ENCODE results near the gene AP1M1.
A peak's percentile ranks its signal among the peaks of the same experiment; 100 is the strongest.

Gene AP1M1

GRCh38 chr19:16197622-16198369 lies at the start of gene AP1M1:
Gene AP1M1, plus strand, starts transcription at chr19:16197911. Its CDS starts 116 bp downstream, at chr19:16198027.
- TF ChIP-seq, protein P1, sequence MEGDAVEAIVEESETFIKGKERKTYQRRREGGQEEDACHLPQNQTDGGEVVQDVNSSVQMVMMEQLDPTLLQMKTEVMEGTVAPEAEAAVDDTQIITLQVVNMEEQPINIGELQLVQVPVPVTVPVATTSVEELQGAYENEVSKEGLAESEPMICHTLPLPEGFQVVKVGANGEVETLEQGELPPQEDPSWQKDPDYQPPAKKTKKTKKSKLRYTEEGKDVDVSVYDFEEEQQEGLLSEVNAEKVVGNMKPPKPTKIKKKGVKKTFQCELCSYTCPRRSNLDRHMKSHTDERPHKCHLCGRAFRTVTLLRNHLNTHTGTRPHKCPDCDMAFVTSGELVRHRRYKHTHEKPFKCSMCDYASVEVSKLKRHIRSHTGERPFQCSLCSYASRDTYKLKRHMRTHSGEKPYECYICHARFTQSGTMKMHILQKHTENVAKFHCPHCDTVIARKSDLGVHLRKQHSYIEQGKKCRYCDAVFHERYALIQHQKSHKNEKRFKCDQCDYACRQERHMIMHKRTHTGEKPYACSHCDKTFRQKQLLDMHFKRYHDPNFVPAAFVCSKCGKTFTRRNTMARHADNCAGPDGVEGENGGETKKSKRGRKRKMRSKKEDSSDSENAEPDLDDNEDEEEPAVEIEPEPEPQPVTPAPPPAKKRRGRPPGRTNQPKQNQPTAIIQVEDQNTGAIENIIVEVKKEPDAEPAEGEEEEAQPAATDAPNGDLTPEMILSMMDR (IDR thresholded peaks at IDR 0.05; ENCODE audit: insufficient read depth, low read depth, low read length, missing control alignments) = no peak
- H3K4me3 ChIP-seq (ENCODE audit: low read length) = peak within 1 kb of the TSS; percentile 87
- peak; percentile 98 for DNase-seq (ENCODE audit: low read depth)

GRCh38 chr19:16148443-16149229 lies 49.1 kb upstream of the AP1M1 start:
- no peak overlapping the region for H3K4me3 ChIP-seq (ENCODE audit: low read length)
- no peak for DNase-seq (ENCODE audit: low read depth)
- TF ChIP-seq, protein P1 (IDR thresholded peaks at IDR 0.05; ENCODE audit: insufficient read depth, low read depth, low read length, missing control alignments) = no peak

DNA sequence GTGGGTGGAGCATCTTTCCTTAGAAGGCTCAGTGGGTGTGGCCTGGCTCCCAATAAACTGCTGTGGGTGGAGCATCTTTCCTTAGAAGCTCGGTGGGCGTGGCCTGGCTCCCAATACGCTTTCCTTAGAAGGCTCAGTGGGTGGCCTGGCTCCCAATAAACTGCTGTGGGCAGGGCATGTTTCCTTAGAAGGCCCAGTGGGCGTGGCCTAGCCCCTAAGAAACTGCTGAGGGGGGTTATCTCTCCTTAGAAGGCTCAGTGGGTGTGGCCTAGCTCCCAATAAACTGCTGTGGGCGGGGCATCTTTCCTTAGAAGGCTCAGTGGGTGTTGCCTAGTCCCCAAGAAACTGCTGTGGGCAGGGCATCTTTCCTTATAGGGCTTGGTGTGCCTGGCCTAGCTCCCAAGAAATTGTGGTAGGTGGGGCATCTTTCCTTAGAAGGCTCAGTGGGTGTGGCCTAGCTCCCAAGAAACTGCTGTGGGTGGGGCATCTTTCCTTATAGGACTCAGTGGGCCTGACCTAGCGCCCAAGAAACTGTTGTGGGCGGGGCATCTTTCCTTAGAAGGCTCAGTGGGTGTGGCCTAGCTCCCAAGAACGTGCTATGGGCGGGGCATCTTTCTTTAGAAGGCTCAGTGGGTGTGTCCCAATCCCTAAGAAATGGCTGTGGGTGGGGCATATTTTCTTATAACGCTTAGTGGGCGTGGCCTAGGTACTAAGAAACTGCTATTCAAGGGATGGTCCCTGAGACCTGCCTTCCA lies 44.0 kb upstream of the AP1M1 start:
- no peak for DNase-seq (ENCODE audit: low read depth)
- TF ChIP-seq, protein P1 (IDR thresholded peaks at IDR 0.05; ENCODE audit: insufficient read depth, low read depth, low read length, missing control alignments) = no peak
- H3K4me3 ChIP-seq (ENCODE audit: low read length) = no peak overlapping the region

GRCh38 chr19:16154557-16154956 lies 43.2 kb upstream of the AP1M1 start:
- TF ChIP-seq, protein P1 (IDR thresholded peaks at IDR 0.05; ENCODE audit: insufficient read depth, low read depth, low read length, missing control alignments) = no peak

DNA sequence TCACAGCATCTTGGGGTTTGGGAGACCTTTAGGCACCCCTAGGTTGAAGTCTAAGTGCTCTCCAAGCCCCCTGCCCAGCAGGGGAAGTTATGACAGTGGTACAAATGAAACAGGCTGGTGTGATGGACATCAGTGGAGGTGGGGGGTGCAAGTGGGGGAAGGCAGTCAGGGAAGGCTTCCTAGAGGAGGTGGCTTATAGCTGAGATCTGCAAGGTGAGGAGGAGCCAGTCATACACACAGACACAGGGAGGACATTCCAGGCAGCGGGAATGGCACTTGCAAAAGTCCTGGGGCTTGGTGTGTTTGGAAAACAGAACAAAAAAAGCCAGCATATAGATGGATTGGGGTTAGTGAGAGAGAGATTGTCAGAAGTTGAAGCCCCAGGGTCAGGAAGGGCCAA lies 42.6 kb upstream of the AP1M1 start:
- no peak overlapping the region for H3K4me3 ChIP-seq (ENCODE audit: low read length)
- DNase-seq (ENCODE audit: low read depth) = no peak
- TF ChIP-seq, protein P1 (IDR thresholded peaks at IDR 0.05; ENCODE audit: insufficient read depth, low read depth, low read length, missing control alignments) = no peak

More at GRCh38 chr19:16154557-16154956, 43.2 kb upstream of the AP1M1 start:
- DNase-seq (ENCODE audit: low read depth) = no peak
- H3K4me3 ChIP-seq (ENCODE audit: low read length) = no peak overlapping the region

- no peak overlapping the region for H3K4me3 ChIP-seq (ENCODE audit: low read length)
- TF ChIP-seq, protein P1 (IDR thresholded peaks at IDR 0.05; ENCODE audit: insufficient read depth, low read depth, low read length, missing control alignments) = no peak
- no peak for DNase-seq (ENCODE audit: low read depth)
Measured at GRCh38 chr19:16156904-16157303, 40.8 kb upstream of the AP1M1 start.
